Brain microvascular endothelial cell (primary cell): Measurements from ENCODE around the gene DPP7.

ENCODE experiments used
- DNase-seq: peaks from one replicate; pipeline ENCODE4 v3.0.0-alpha.2; 2020
- H3K27ac ChIP-seq: fragments of 250-450 bp; sonication (Bioruptor Pico); 2 replicates; pipeline ENCODE4 v1.5.1; 2020; ENCODE audit warnings: mild to moderate bottlenecking, moderate library complexity
- H3K27me3 ChIP-seq: fragments of 250-450 bp; sonication (Bioruptor Pico); replicated peaks from 2 replicates; pipeline ENCODE4 v1.5.1; 2020; ENCODE audit warnings: mild to moderate bottlenecking
- H3K36me3 ChIP-seq: fragments of 250-450 bp; sonication (Bioruptor Pico); replicated peaks from 2 replicates; pipeline ENCODE4 v1.5.1; 2020; ENCODE audit warnings: mild to moderate bottlenecking
- H3K4me3 ChIP-seq: 2 replicates; pipeline ENCODE4 v1.5.1; 2011; ENCODE audit warnings: low read depth, mild to moderate bottlenecking, control low read depth, low read length, moderate library complexity
- in situ Hi-C: cut with HindIII; loops from 2 replicates; pipeline ENCODE4 v1.10.0; 2017; ENCODE audit warnings: low sequenced_read_pairs, low pct_ligation_motif_present
- TF ChIP-seq, protein P1 (sequence below): IDR thresholded peaks from 2 replicates; pipeline ENCODE4 v1.5.1; 2011; ENCODE audit warnings: low read depth, mild to moderate bottlenecking, moderate library complexity, low read length, control low read depth, inconsistent platforms; ENCODE audit errors: missing control alignments

Gene DPP7

DNA sequence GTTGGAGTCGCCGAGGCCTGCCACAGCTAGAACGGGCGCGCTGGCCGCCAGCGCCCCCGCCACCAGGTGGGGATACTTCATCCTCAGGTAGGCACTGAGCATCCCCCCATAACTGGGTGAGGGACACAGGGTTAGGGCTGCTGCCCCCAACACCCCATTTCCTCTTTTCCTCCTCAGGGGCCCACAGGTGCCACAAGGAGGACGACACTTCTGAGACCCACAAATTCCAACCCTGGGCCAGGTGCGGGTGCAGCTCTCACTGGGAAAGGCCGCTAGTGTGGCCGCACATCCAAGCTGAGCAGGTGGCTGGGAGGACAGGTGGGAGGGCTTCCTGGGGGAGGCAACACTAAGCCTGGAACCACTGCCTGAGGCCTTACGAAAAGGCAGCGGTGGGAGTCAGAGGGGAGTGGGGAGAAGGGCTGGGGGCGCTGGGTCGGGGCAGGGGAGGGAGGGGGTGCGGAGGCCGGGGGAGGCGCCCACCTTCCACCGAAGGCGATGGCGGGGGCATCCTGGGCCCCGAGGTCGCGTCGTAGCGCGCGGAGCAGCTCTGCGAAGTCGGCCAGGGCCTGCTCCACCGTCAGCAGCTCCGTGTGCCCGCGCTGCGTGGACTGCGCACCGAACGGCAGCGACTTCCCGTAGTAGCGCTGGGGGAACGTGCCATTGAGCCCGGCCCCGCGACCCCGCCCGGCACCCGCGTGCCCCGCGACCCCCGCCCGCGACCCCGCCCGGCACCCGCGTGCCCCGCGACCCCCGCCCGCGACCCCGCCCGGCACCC is 961 bp downstream of the DPP7 start:
- no peak for DNase-seq
- in situ Hi-C loops, result no loop called here
- H3K27me3 ChIP-seq, result no peaks in the 10 kb centered on the region
- H3K27ac ChIP-seq, result no peak overlapping the region
- H3K36me3 ChIP-seq, result peaks cover 14% of the 10 kb centered on the region
- TF ChIP-seq, protein P1, sequence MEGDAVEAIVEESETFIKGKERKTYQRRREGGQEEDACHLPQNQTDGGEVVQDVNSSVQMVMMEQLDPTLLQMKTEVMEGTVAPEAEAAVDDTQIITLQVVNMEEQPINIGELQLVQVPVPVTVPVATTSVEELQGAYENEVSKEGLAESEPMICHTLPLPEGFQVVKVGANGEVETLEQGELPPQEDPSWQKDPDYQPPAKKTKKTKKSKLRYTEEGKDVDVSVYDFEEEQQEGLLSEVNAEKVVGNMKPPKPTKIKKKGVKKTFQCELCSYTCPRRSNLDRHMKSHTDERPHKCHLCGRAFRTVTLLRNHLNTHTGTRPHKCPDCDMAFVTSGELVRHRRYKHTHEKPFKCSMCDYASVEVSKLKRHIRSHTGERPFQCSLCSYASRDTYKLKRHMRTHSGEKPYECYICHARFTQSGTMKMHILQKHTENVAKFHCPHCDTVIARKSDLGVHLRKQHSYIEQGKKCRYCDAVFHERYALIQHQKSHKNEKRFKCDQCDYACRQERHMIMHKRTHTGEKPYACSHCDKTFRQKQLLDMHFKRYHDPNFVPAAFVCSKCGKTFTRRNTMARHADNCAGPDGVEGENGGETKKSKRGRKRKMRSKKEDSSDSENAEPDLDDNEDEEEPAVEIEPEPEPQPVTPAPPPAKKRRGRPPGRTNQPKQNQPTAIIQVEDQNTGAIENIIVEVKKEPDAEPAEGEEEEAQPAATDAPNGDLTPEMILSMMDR, result no peak
- H3K4me3 ChIP-seq, result peak overlapping the region; percentile 34

DNA sequence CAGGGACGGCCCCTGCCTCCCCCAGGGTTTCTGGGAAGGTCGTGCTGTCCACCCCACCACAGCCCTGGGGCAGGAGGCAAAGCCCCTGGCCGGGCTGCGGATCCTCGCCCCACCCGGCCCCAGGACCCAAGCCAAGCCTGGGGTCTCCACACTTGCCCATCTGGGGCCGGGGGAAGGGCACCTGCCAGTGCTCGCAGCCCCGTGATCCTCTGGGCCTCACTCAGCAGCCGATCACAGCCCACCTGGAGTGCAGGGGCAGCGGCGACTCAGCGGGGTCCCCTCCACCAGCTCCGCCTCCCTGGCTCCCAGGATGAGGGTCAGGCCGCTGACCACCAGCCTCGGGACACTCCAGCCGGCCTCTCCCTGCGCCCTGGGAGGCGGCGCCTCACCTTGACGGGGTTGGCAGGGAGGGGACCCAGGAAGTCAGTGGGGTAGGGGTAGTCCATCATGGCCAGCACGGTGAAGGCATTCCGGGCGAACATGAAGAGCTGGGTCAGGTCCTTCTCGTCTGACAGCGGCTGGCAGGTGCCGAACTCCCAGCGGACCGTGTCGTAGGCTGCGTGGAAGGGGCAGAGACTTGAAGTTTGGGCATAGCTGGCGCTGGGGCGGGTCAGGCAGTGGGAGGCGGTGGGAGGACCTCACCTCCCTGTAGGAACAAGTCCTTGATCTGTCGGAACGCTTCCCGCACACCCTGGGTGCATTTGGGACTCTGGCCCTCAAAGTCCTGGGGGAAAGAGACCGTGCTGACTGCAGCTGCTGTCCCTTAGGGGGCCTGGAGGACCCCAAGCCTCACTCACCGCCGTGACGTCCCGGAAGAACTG is 1.8 kb downstream of the DPP7 start:
- Histone ChIP-seq H3K4me3 (no peak overlapping the region), H3K27me3 (no peaks in the 10 kb centered on the region), H3K36me3 (peaks cover 22% of the 10 kb centered on the region), H3K27ac (no peak overlapping the region)
- TF ChIP-seq, protein P1, result no peak
- DNase-seq, result no peak
- in situ Hi-C loops, result no loop called here

DNA sequence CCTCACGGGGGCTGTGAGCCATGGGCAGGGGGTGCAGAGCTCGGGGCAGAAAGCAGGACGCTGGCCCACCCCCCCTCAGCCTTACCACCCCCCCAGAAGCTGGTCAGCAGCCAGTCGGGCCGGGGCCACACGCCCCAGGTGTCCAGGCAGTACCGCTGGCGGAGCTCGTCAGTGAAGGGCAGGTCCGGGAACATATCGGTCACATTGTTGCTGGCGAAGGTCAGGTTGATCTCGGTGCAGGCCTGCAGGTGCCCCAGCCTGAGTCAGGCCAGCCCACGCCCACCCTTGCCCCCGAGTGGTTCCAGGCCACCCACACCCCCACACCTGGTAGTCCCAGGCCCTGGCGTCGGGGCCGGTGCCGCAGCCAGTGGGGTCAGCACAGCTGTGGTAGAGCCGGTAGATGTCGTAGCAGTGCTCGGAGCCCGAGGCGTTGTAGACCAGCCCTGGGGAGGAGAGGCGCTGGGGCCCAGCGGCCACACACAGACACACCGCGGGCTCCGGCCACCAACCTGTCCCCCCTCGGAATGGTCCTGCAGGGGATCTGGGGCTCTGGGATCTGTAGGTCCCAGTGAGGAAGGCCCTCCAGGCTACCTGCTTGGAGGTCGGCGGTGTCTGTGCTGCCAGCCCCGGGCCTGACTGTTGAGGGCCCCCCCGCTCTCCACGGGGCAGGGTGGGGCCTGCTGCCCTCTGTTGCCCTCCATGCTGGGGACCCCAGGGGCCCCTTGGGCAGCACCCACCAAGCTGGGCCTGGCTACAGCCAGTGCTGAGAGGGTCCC is 2.6 kb downstream of the DPP7 start:
- TF ChIP-seq, protein P1, result no peak
- no peaks in the 10 kb centered on the region for H3K27me3 ChIP-seq
- H3K4me3 ChIP-seq, result no peak overlapping the region
- peaks cover 28% of the 10 kb centered on the region for H3K36me3 ChIP-seq
- no peak for DNase-seq
- H3K27ac ChIP-seq, result no peak overlapping the region
- in situ Hi-C loops, result no loop called here

DNA sequence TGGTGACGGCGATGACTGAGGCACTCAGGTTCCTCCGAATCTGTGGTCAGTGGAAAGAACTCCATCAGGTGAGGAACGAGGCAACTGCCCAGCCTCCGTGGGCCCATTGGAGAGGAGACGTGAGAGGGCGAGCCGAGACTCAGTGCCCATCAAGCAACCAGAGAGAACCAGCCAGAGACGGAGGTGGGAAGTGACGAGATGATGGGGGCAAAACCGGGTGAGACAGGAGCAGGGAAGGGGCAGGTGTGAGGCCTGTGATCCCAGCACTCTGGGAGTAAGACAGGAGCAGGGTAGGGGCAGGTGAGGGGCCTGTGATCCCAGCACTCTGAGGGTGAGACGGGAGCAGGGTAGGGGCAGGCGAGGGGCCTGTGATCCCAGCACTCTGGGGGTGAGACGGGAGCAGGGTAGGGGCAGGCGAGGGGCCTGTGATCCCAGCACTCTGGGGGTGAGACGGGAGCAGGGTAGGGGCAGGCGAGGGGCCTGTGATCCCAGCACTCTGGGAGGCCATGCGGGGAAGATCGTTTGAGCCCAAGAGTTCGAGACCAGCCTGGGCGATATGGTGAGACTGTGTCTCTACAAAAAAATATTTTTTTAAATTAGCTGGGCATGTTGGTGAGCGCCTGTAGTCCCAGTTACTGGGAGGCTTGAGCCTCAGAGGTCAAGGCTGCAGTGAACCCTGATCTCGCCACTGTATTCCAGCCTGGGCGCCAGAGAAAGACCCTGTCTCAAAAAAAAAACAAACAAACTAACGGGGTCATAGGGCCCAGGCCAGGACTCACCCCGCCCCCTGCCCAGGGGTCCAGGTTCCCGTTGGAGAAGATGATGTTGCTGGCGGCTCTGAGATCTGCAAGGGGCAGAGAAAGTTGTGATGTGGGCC is 3.4 kb downstream of the DPP7 start:
- H3K27ac ChIP-seq, result no peak overlapping the region
- H3K4me3 ChIP-seq, result no peak overlapping the region
- TF ChIP-seq, protein P1, result no peak
- no peak for DNase-seq
- peaks cover 35% of the 10 kb centered on the region for H3K36me3 ChIP-seq
- in situ Hi-C loops, result no loop called here
- H3K27me3 ChIP-seq, result no peaks in the 10 kb centered on the region
